ENCODE results near the gene PORCN.

DNA sequence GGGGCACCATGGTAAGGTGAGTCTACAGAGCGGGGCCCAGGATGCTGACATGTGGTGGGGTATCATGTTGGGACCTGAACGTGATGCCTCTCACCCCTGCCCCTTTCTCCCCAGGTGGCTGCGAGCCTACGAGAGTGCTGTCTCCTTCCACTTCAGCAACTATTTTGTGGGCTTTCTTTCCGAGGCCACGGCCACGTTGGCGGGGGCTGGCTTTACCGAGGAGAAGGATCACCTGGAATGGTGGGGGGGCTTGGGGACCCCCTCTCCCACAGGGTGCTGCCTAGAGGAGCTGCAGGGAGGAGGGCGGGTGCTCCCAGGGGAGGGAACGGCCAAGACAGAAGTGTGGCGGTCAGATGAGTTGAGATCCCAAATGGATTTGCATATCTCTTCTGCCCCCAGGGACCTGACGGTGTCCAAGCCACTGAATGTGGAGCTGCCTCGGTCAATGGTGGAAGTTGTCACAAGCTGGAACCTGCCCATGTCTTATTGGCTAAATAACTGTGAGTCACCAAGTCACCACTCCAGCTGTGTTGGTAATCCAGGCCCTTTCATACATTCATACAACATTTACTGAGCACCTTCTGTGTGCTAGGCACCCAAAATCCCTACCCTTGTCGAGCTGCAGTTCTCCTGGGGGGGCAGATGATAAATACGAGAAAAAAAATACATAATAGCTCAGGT, 5.5 kb downstream of the PORCN start:
- TF ChIP-seq CTCF (IDR thresholded peaks at IDR 0.05) (no peak), POLR2AphosphoS5 (IDR thresholded peaks at IDR 0.05) (no peak), EP300 (IDR thresholded peaks at IDR 0.05) (no peak)
